ENCODE results near the gene RPL15. TPM values are rescaled to one million over a fixed set of nuclear protein-coding genes. Genes with fewer than 3 reads are reported as not detected.
"Not testable (repeated sequence)": the region's sequence is repeated elsewhere in the genome, so short reads cannot be mapped to it uniquely, and the experiment has no call there.

Gene RPL15
- total RNA-seq, 1 donor from 2014 or later, result 3,479 TPM

GRCh38 chr3:23877329-23877980, 39.5 kb upstream of the RPL15 start:
- no peaks in the 10 kb centered on the region for H3K27me3 ChIP-seq (ENCODE audit: control insufficient read depth, insufficient read depth, low read length)
- no peak overlapping the region for H3K4me3 ChIP-seq (ENCODE audit: low read depth, low read length)
- TF ChIP-seq, protein P1, sequence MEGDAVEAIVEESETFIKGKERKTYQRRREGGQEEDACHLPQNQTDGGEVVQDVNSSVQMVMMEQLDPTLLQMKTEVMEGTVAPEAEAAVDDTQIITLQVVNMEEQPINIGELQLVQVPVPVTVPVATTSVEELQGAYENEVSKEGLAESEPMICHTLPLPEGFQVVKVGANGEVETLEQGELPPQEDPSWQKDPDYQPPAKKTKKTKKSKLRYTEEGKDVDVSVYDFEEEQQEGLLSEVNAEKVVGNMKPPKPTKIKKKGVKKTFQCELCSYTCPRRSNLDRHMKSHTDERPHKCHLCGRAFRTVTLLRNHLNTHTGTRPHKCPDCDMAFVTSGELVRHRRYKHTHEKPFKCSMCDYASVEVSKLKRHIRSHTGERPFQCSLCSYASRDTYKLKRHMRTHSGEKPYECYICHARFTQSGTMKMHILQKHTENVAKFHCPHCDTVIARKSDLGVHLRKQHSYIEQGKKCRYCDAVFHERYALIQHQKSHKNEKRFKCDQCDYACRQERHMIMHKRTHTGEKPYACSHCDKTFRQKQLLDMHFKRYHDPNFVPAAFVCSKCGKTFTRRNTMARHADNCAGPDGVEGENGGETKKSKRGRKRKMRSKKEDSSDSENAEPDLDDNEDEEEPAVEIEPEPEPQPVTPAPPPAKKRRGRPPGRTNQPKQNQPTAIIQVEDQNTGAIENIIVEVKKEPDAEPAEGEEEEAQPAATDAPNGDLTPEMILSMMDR (IDR thresholded peaks at IDR 0.05; ENCODE audit: insufficient read depth, low read length, poor library complexity, severe bottlenecking), result no peak
- peak; percentile 35 for DNase-seq (ENCODE audit: low read depth)
- H3K36me3 ChIP-seq (ENCODE audit: control insufficient read depth, insufficient read depth, low read length), result peaks cover 1% of the 10 kb centered on the region

DNA sequence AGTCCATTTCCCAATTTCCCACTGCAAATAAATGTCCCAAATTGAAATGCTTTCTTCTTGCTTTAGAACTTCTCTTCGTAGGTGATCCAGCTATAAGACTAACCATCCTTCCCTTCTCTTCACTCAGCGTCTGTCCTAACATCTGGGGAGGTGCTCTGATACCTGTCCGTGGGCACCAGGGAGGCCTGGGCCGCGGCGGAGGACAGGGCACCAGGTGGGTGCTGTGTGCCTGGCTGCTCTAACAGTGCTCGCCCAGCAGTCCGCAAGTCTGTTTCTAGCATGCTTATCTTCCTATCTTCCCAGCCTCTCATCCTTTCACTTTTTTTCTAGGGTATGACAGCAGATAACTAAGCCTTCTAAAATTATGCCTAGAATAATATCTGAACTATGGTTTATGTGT, 37.4 kb upstream of the RPL15 start:
- TF ChIP-seq, protein P1 (IDR thresholded peaks at IDR 0.05; ENCODE audit: insufficient read depth, low read length, poor library complexity, severe bottlenecking), result no peak
- no peak for DNase-seq (ENCODE audit: low read depth)

DNA sequence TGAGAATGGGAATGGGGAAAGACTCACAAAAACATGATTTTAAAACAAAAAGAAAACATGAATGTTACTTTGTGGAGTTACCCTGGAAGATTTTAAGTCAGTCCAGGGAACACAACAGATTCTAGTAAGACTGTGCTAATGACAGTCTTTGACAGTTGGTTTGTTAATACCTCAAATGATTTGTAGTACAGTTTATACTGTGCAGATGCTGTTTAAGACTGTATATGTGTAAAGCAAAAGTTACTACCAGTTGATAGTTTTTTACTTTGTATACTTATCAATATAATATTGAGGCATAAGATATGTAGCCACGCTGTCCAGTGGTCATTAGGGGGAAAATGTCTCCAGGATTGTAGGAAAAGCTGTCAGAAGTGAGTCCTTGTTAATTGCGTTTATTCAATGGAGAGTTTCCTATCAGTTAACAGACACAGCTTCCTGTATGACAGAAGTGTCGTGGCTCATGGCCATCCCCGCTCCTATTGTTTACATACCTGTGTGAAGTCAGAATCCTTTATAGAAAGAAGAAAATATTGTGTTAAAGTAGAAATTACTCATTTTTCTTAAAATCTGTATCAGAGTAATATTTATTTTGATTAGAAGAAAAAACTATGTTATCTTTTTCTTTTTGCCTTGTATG, 36.1 kb upstream of the RPL15 start:
- H3K36me3 ChIP-seq (ENCODE audit: control insufficient read depth, insufficient read depth, low read length), result peaks cover 2% of the 10 kb centered on the region
- H3K4me3 ChIP-seq (ENCODE audit: low read depth, low read length), result no peak overlapping the region
- DNase-seq (ENCODE audit: low read depth), result no peak
- H3K27me3 ChIP-seq (ENCODE audit: control insufficient read depth, insufficient read depth, low read length), result no peaks in the 10 kb centered on the region
- TF ChIP-seq, protein P1 (IDR thresholded peaks at IDR 0.05; ENCODE audit: insufficient read depth, low read length, poor library complexity, severe bottlenecking), result no peak

More for the DNA sequence above, 37.4 kb upstream of the RPL15 start:
- H3K4me3 ChIP-seq (ENCODE audit: low read depth, low read length), result no peak overlapping the region
- H3K27me3 ChIP-seq (ENCODE audit: control insufficient read depth, insufficient read depth, low read length), result no peaks in the 10 kb centered on the region
- peaks cover 2% of the 10 kb centered on the region for H3K36me3 ChIP-seq (ENCODE audit: control insufficient read depth, insufficient read depth, low read length)

GRCh38 chr3:23881993-23882392, 34.9 kb upstream of the RPL15 start:
- not testable (repeated sequence) for H3K27me3 ChIP-seq (ENCODE audit: control insufficient read depth, insufficient read depth, low read length); H3K36me3 ChIP-seq (ENCODE audit: control insufficient read depth, insufficient read depth, low read length); H3K4me3 ChIP-seq (ENCODE audit: low read depth, low read length); DNase-seq (ENCODE audit: low read depth)

DNA sequence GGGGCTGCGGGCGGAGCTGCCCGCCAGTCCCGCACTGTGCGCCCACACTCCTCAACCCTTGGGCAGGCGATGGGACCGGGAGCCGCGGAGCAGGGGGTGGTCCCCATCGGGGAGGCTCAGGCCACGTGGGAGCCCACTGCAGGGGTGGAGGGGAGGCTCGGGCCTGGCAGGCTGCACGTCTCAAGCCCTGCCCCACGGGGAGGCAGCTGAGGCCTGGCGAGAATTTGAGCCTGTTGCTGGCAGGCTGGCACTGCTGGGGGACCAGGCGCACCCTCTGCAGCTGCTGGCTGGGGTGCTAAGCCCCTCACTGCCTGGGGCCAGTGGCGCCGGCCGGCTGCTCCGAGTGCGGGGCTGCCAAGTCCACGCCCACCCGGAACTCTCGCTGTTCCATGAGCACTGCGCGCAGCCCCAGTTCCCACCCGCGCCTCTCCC, 34.4 kb upstream of the RPL15 start:
- no peak overlapping the region for H3K4me3 ChIP-seq (ENCODE audit: low read depth, low read length)
- H3K27me3 ChIP-seq (ENCODE audit: control insufficient read depth, insufficient read depth, low read length), result no peaks in the 10 kb centered on the region
- TF ChIP-seq, protein P1 (IDR thresholded peaks at IDR 0.05; ENCODE audit: insufficient read depth, low read length, poor library complexity, severe bottlenecking), result no peak
- H3K36me3 ChIP-seq (ENCODE audit: control insufficient read depth, insufficient read depth, low read length), result peaks cover 2% of the 10 kb centered on the region
- no peak for DNase-seq (ENCODE audit: low read depth)

DNA sequence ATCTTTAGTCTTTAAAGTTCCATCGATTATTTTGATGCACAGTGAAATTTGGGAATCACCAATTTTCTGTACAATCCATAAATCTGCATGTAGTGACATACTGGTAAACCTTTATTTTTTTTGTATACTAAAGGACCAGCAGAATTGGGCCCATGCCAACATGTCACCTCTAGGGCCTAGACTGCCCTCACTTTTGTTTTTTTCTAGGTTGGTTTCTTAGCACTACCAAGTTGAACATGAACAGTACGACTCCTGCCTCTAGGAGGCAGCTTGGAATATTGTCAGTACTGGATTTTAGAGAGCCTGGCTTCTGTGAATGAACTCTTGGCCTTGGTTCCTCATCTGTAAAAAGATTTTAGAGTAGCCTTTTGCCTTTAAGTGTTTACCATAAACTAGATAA, 32.5 kb upstream of the RPL15 start:
- Histone ChIP-seq H3K4me3 (ENCODE audit: low read depth, low read length) (no peak overlapping the region), H3K27me3 (ENCODE audit: control insufficient read depth, insufficient read depth, low read length) (no peaks in the 10 kb centered on the region), H3K36me3 (ENCODE audit: control insufficient read depth, insufficient read depth, low read length) (peaks cover 2% of the 10 kb centered on the region)
- TF ChIP-seq, protein P1 (IDR thresholded peaks at IDR 0.05; ENCODE audit: insufficient read depth, low read length, poor library complexity, severe bottlenecking), result no peak
- DNase-seq (ENCODE audit: low read depth), result no peak

Data from kidney epithelial cell (primary cell).